SH-SY5Y (cell line): Measurements from ENCODE around the gene NTM.

Source experiments
- GATA2 ChIP-seq: IDR thresholded peaks from 2 replicates; pipeline ENCODE4 v1.6.1; 2011; ENCODE audit warnings: mild to moderate bottlenecking, low read depth, low read length
- GATA3 ChIP-seq: IDR thresholded peaks from 2 replicates; pipeline ENCODE4 v1.6.1; 2011; ENCODE audit warnings: low read depth, mild to moderate bottlenecking, low read length, moderate library complexity

- TF ChIP-seq GATA2 (no peak), GATA3 (no peak)
Observed at GRCh38 chr11:132100583-132100982, 730.2 kb downstream of the NTM start.
